ENCODE measurements around the gene SERPINB1.

The SERPINB1 gene

DNA sequence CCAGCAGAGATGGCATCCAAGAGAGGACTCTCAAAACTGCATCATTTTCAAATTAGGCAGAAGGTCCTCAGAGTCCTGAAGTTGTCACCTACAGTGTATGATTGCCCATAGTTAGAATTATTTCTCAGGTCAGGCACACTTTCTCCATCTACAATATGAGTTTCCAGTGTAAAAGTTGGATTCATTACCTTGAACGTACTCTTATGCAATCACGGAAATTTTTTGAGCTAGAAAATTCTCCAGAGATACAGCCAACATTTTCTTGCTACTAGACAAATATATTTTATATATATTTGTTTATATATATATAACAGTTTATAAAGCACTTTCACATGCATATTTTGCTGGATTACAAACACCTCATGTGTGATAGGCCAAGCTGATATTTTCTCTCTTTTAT lies 29.4 kb upstream of the SERPINB1 start:
- no peak for TF ChIP-seq BCL11A (tag by site-specific recombination; IDR thresholded peaks at IDR 0.05; ENCODE audit: low read depth)
- no peak for TF ChIP-seq ZNF830 (tag by site-specific recombination; IDR thresholded peaks at IDR 0.05; ENCODE audit: low read depth)
- TF ChIP-seq SCRT2 (tag by site-specific recombination; IDR thresholded peaks at IDR 0.05), result no peak
- no peak for TF ChIP-seq ZNF302 (tag by site-specific recombination; IDR thresholded peaks at IDR 0.05; ENCODE audit: low read depth)
- no peak for TF ChIP-seq ZNF138 (tag by site-specific recombination; IDR thresholded peaks at IDR 0.05; ENCODE audit: borderline replicate concordance)
- TF ChIP-seq FEZF1 (tag by site-specific recombination; IDR thresholded peaks at IDR 0.05), result no peak
- TF ChIP-seq GLIS2 (tag by site-specific recombination; IDR thresholded peaks at IDR 0.05), result no peak
- TF ChIP-seq, protein P1, sequence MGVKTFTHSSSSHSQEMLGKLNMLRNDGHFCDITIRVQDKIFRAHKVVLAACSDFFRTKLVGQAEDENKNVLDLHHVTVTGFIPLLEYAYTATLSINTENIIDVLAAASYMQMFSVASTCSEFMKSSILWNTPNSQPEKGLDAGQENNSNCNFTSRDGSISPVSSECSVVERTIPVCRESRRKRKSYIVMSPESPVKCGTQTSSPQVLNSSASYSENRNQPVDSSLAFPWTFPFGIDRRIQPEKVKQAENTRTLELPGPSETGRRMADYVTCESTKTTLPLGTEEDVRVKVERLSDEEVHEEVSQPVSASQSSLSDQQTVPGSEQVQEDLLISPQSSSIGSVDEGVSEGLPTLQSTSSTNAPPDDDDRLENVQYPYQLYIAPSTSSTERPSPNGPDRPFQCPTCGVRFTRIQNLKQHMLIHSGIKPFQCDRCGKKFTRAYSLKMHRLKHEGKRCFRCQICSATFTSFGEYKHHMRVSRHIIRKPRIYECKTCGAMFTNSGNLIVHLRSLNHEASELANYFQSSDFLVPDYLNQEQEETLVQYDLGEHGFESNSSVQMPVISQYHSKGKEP (tag by site-specific recombination; IDR thresholded peaks at IDR 0.05), result no peak
- no peak for TF ChIP-seq KLF7 (tag by site-specific recombination; IDR thresholded peaks at IDR 0.05; ENCODE audit: borderline replicate concordance)
- TF ChIP-seq ZNF510 (tag by site-specific recombination; IDR thresholded peaks at IDR 0.05; ENCODE audit: insufficient replicate concordance), result no peak
- no peak for TF ChIP-seq OVOL3 (tag by site-specific recombination; IDR thresholded peaks at IDR 0.05)
- no peak for TF ChIP-seq ZNF394 (tag by site-specific recombination; IDR thresholded peaks at IDR 0.05; ENCODE audit: borderline replicate concordance)
- no peak for TF ChIP-seq ZNF768 (tag by site-specific recombination; IDR thresholded peaks at IDR 0.05)
- TF ChIP-seq ZNF10 (tag by site-specific recombination; IDR thresholded peaks at IDR 0.05), result no peak
- no peak for TF ChIP-seq ZNF549 (tag by site-specific recombination; IDR thresholded peaks at IDR 0.05)
- TF ChIP-seq, protein P2, sequence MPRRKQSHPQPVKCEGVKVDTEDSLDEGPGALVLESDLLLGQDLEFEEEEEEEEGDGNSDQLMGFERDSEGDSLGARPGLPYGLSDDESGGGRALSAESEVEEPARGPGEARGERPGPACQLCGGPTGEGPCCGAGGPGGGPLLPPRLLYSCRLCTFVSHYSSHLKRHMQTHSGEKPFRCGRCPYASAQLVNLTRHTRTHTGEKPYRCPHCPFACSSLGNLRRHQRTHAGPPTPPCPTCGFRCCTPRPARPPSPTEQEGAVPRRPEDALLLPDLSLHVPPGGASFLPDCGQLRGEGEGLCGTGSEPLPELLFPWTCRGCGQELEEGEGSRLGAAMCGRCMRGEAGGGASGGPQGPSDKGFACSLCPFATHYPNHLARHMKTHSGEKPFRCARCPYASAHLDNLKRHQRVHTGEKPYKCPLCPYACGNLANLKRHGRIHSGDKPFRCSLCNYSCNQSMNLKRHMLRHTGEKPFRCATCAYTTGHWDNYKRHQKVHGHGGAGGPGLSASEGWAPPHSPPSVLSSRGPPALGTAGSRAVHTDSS (tag by site-specific recombination; IDR thresholded peaks at IDR 0.05), result no peak
- no peak for TF ChIP-seq IKZF3 (tag by site-specific recombination; IDR thresholded peaks at IDR 0.05)
- TF ChIP-seq ZNF174 (tag by site-specific recombination; IDR thresholded peaks at IDR 0.05), result no peak
- TF ChIP-seq GFI1B (tag by site-specific recombination; IDR thresholded peaks at IDR 0.05), result no peak
- no peak for TF ChIP-seq ZNF23 (tag by site-specific recombination; IDR thresholded peaks at IDR 0.05; ENCODE audit: borderline replicate concordance)
- ChIA-PET CTCF (interaction anchor here (0.6 to 1.6 kb wide), 2 partner anchors 15 to 24 kb away, joined by 3 to 8 read pairs; no protein-coding TSS in a partner anchor), POLR2A (interaction anchor here (1.0 to 1.3 kb wide), 2 partner anchors 13 to 30 kb away, joined by 3 to 4 read pairs; no protein-coding TSS in a partner anchor)
- Histone ChIP-seq H3K9me3 (ENCODE audit: control insufficient read depth, insufficient read depth, low read depth, low read length) (no peaks in the 10 kb centered on the region), H3K4me1 (ENCODE audit: control insufficient read depth, insufficient read depth, low read length) (no peaks in the 10 kb centered on the region), H3K4me3 (ENCODE audit: low read depth, low read length) (no peak overlapping the region), H3K27ac (ENCODE audit: extremely low read depth, low read depth, low read length) (no peak overlapping the region), H3K36me3 (ENCODE audit: control insufficient read depth in 2 of 2, insufficient read depth in 1 of 2, low read length in 2 of 2) (no peaks in the 10 kb centered on the region)

DNA sequence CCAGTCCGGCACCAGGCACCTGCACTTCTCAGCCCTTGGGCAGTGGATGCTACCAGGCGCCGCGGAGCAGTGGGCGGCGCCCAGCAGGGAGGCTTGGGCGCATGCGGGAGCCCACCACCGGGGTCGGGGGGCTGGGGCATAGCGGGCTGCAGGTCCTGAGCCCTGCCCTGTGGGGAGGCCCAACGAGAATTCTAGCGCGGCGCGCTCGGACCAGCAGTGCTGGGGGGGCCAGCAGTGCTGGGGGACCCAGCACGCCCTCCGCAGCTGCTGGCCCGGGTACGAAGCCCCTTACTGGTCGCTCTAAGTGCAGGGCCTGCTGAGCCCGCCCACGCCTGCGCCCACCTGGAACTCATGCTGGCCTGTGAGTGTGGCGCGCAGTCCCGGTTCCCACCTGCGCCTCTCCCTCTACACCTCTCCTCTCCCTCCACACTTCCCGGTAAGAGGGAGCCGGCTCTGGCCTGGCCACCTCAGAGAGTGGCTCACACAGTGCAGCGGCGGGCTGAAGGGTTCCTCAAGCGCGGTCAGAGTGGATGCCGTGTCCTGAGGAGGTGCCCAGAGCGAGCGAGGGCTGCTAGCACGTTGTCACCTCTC lies 28.5 kb upstream of the SERPINB1 start:
- no peaks in the 10 kb centered on the region for H3K4me1 ChIP-seq (ENCODE audit: control insufficient read depth, insufficient read depth, low read length)
- TF ChIP-seq ZNF366 (tag by site-specific recombination; conservative IDR thresholded peaks at IDR 0.05) (no peak), ZNF623 (tag by site-specific recombination; IDR thresholded peaks at IDR 0.05) (no peak), ZNF558 (tag by site-specific recombination; IDR thresholded peaks at IDR 0.05) (no peak)
- TF ChIP-seq, protein P3, sequence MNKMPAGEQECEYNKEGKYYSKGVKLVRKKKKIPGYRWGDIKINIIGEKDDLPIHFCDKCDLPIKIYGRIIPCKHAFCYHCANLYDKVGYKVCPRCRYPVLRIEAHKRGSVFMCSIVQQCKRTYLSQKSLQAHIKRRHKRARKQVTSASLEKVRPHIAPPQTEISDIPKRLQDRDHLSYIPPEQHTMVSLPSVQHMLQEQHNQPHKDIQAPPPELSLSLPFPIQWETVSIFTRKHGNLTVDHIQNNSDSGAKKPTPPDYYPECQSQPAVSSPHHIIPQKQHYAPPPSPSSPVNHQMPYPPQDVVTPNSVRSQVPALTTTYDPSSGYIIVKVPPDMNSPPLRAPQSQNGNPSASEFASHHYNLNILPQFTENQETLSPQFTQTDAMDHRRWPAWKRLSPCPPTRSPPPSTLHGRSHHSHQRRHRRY (tag by site-specific recombination; IDR thresholded peaks at IDR 0.05), result no peak
- no peaks in the 10 kb centered on the region for H3K36me3 ChIP-seq (ENCODE audit: control insufficient read depth in 2 of 2, insufficient read depth in 1 of 2, low read length in 2 of 2)
- ChIA-PET CTCF (interaction anchor here (0.8 to 1.6 kb wide), 2 partner anchors 23 to 62 kb away, joined by 3 to 8 read pairs; no protein-coding TSS in a partner anchor), POLR2A (interaction anchor here (1.5 kb wide), 1 partner anchor 12 kb away, joined by 5 read pairs; no protein-coding TSS in a partner anchor)
- H3K9me3 ChIP-seq (ENCODE audit: control insufficient read depth, insufficient read depth, low read depth, low read length), result no peaks in the 10 kb centered on the region
- H3K27ac ChIP-seq (ENCODE audit: extremely low read depth, low read depth, low read length), result no peak overlapping the region
- no peak overlapping the region for H3K4me3 ChIP-seq (ENCODE audit: low read depth, low read length)
